ENCODE measurements around the gene OOSP4B.

OOSP4B gene

DNA sequence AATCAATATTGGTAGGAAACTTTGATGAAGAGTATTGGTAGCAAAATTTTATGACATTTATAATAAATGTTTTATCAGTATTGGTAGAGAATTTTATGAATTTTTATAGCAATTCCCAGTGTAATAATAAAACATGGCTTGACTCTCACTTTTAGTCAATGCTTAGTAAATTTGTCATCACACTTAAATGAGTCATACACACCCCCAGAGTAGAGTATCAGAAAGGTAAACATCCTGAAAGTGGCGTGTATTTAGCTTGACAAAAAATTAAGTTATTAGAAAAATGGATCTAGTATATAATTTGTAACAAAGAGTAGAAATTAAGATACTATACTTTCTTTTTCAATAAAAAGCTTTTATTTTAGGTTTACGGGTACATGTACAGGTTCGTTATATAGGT is 42.1 kb downstream of the OOSP4B start:
- TF ChIP-seq, protein P1, sequence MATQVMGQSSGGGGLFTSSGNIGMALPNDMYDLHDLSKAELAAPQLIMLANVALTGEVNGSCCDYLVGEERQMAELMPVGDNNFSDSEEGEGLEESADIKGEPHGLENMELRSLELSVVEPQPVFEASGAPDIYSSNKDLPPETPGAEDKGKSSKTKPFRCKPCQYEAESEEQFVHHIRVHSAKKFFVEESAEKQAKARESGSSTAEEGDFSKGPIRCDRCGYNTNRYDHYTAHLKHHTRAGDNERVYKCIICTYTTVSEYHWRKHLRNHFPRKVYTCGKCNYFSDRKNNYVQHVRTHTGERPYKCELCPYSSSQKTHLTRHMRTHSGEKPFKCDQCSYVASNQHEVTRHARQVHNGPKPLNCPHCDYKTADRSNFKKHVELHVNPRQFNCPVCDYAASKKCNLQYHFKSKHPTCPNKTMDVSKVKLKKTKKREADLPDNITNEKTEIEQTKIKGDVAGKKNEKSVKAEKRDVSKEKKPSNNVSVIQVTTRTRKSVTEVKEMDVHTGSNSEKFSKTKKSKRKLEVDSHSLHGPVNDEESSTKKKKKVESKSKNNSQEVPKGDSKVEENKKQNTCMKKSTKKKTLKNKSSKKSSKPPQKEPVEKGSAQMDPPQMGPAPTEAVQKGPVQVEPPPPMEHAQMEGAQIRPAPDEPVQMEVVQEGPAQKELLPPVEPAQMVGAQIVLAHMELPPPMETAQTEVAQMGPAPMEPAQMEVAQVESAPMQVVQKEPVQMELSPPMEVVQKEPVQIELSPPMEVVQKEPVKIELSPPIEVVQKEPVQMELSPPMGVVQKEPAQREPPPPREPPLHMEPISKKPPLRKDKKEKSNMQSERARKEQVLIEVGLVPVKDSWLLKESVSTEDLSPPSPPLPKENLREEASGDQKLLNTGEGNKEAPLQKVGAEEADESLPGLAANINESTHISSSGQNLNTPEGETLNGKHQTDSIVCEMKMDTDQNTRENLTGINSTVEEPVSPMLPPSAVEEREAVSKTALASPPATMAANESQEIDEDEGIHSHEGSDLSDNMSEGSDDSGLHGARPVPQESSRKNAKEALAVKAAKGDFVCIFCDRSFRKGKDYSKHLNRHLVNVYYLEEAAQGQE (IDR thresholded peaks at IDR 0.05; ENCODE audit: low read depth): no peak
- TF ChIP-seq, protein P2, sequence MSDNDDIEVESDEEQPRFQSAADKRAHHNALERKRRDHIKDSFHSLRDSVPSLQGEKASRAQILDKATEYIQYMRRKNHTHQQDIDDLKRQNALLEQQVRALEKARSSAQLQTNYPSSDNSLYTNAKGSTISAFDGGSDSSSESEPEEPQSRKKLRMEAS (IDR thresholded peaks at IDR 0.05): no peak
- TF ChIP-seq EP300 (IDR thresholded peaks at IDR 0.05; ENCODE audit: borderline replicate concordance): no peak
- TF ChIP-seq YY1 (IDR thresholded peaks at IDR 0.05; ENCODE audit: low read depth): no peak
- no peak for TF ChIP-seq RAD21 (IDR thresholded peaks at IDR 0.05; ENCODE audit: low read depth)
- TF ChIP-seq NFIC (IDR thresholded peaks at IDR 0.05): no peak
- TF ChIP-seq TAF1 (IDR thresholded peaks at IDR 0.05; ENCODE audit: low read depth): no peak
- TF ChIP-seq, protein P3, sequence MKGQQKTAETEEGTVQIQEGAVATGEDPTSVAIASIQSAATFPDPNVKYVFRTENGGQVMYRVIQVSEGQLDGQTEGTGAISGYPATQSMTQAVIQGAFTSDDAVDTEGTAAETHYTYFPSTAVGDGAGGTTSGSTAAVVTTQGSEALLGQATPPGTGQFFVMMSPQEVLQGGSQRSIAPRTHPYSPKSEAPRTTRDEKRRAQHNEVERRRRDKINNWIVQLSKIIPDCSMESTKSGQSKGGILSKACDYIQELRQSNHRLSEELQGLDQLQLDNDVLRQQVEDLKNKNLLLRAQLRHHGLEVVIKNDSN (IDR thresholded peaks at IDR 0.05): no peak
- no peak for TF ChIP-seq CREB1 (IDR thresholded peaks at IDR 0.05; ENCODE audit: low read depth)

DNA sequence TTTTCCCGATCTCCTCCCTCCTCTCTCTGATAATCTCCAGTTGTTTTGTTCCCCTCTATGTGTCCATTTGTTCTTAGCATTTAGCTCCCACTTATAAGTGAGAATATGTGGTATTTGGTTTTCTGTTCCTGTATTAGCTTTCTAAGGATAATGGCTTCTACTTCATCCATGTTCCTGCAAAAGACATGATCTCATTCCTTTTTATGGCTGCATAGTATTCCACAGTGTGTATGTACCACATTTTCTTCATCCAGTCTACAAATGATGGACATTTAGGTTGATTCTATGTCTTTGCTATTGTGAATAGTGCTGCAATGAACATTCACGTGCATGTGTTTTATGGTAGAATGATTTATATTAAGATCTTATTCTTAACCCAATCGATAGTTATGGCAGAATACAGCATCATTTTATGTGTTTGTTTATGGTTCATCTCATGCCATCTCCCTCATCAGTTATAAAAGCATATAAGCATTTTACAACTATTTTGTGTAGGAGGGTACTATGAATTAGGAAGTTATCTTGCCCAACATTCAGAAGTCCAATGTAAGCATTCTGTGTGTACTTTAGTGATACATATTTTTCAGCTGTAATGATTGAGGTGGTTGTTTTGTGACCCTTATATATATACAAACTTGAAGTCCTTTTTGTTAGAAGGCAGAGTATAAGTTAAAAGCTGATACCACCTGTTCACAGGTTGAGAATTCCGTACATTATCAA is 42.7 kb downstream of the OOSP4B start:
- no peak for TF ChIP-seq FOXM1 (IDR thresholded peaks at IDR 0.05; ENCODE audit: borderline replicate concordance, low read depth)
- TF ChIP-seq CREB1 (IDR thresholded peaks at IDR 0.05; ENCODE audit: low read depth): no peak
- TF ChIP-seq TAF1 (IDR thresholded peaks at IDR 0.05; ENCODE audit: low read depth): no peak
- no peak for TF ChIP-seq ZBTB7A (IDR thresholded peaks at IDR 0.05; ENCODE audit: low read depth)
- no peak for TF ChIP-seq TCF12 (IDR thresholded peaks at IDR 0.05; ENCODE audit: low read depth)
- TF ChIP-seq NFIC (IDR thresholded peaks at IDR 0.05): no peak
- TF ChIP-seq, protein P1 (IDR thresholded peaks at IDR 0.05; ENCODE audit: low read depth): no peak
- TF ChIP-seq EP300 (IDR thresholded peaks at IDR 0.05; ENCODE audit: borderline replicate concordance): no peak
- TF ChIP-seq EGR1 (IDR thresholded peaks at IDR 0.05): no peak
- TF ChIP-seq, protein P3 (IDR thresholded peaks at IDR 0.05): no peak
- no peak for TF ChIP-seq YY1 (IDR thresholded peaks at IDR 0.05; ENCODE audit: low read depth)
- TF ChIP-seq, protein P2 (IDR thresholded peaks at IDR 0.05): no peak
- TF ChIP-seq CEBPB (IDR thresholded peaks at IDR 0.05): no peak
- TF ChIP-seq RAD21 (IDR thresholded peaks at IDR 0.05; ENCODE audit: low read depth): no peak
- no peak for TF ChIP-seq TEAD4 (IDR thresholded peaks at IDR 0.05)

DNA sequence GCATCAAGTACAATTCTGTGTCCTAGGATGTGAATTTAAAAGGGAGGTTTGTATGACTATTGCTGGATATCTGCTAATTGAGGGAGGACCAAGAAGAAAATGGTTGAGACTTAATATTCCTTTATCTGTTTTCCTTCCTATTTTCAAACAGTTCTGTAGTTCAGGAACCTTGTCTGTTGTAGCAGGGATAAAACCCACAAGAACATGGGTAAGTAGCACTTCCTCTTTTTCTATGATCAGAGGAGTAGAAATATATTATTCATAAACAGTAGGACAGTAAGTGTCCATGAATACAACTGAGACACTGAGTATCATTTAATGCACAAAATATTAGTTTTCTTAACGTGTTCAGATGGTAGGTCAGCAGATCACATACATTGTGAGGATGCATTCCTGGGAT is 47.1 kb downstream of the OOSP4B start:
- TF ChIP-seq EGR1 (IDR thresholded peaks at IDR 0.05) (no peak), CEBPB (IDR thresholded peaks at IDR 0.05) (no peak), TCF12 (IDR thresholded peaks at IDR 0.05; ENCODE audit: low read depth) (no peak), YY1 (IDR thresholded peaks at IDR 0.05; ENCODE audit: low read depth) (no peak), TEAD4 (IDR thresholded peaks at IDR 0.05) (no peak), NFIC (IDR thresholded peaks at IDR 0.05) (no peak), EP300 (IDR thresholded peaks at IDR 0.05; ENCODE audit: borderline replicate concordance) (no peak), CREB1 (IDR thresholded peaks at IDR 0.05; ENCODE audit: low read depth) (no peak), RAD21 (IDR thresholded peaks at IDR 0.05; ENCODE audit: low read depth) (no peak), FOXM1 (IDR thresholded peaks at IDR 0.05; ENCODE audit: borderline replicate concordance, low read depth) (no peak), ZBTB7A (IDR thresholded peaks at IDR 0.05; ENCODE audit: low read depth) (no peak), TAF1 (IDR thresholded peaks at IDR 0.05; ENCODE audit: low read depth) (no peak)
- TF ChIP-seq, protein P3 (IDR thresholded peaks at IDR 0.05): no peak
- TF ChIP-seq, protein P2 (IDR thresholded peaks at IDR 0.05): no peak
- TF ChIP-seq, protein P1 (IDR thresholded peaks at IDR 0.05; ENCODE audit: low read depth): no peak
